H1 (cell line): ENCODE data around the gene CCBE1. TPM values are rescaled to one million over a fixed set of nuclear protein-coding genes. Genes with fewer than 3 reads are reported as not detected.

Source experiments
- CTCF ChIA-PET: fragments of 300-600 bp; sonication (Branson Sonifier 250); formaldehyde crosslinking; loops from one replicate; lab custom pipeline; 2021; ENCODE audit not compliant: partially characterized antibody; lab: Charles Lee
- POLR2A ChIA-PET: fragments of 300-600 bp; sonication (Branson Sonifier 250); formaldehyde crosslinking; loops from one replicate; lab custom pipeline; 2021; ENCODE audit warnings: inconsistent platforms; ENCODE audit not compliant: partially characterized antibody; lab: Charles Lee
- DNase-seq, 2 experiments: peaks; one replicate each; pipeline versions ENCODE4 v3.0.0 to v3.0.0-alpha.2; 2010 to 2022; ENCODE audit warnings: low spot score in 2 of 2, low read depth in 1 of 2, mixed read lengths in 1 of 2
- FAIRE-seq: peaks from 2 replicates; lab custom pipeline; 2011; peaks lifted over from hg19 to GRCh38; lab: Jason Lieb, UNC
- H2AFZ ChIP-seq: 2 replicates; pipeline ENCODE4 v1.8.1; 2012; ENCODE audit warnings: low read length, inconsistent platforms
- H2AK5ac ChIP-seq: 2 replicates; pipeline ENCODE4 v1.6.1; 2013; ENCODE audit warnings: low read depth, low read length
- H2BK120ac ChIP-seq: replicated peaks from 2 replicates; pipeline ENCODE3; 2013; ENCODE audit warnings: low read depth, low read length, inconsistent platforms
- H2BK12ac ChIP-seq: 2 replicates; pipeline ENCODE4 v1.6.1; 2013; ENCODE audit warnings: low read depth, low read length
- H2BK15ac ChIP-seq: 2 replicates; pipeline ENCODE4 v1.6.1; 2013; ENCODE audit warnings: low read length
- H2BK20ac ChIP-seq: 2 replicates; pipeline ENCODE4 v1.6.1; 2013; ENCODE audit warnings: low read length
- H2BK5ac ChIP-seq: 2 replicates; pipeline ENCODE4 v1.6.1; 2013; ENCODE audit warnings: low read depth, low read length
- H3K14ac ChIP-seq: 2 replicates; pipeline ENCODE4 v1.6.1; 2013; ENCODE audit warnings: inconsistent platforms; ENCODE audit not compliant: insufficient read length
- H3K18ac ChIP-seq: 2 replicates; pipeline ENCODE4 v1.6.1; 2013; ENCODE audit warnings: low read length; ENCODE audit errors: extremely low read depth
- H3K23ac ChIP-seq: 2 replicates; pipeline ENCODE4 v1.6.1; 2013; ENCODE audit warnings: inconsistent platforms; ENCODE audit not compliant: insufficient read length
- H3K23me2 ChIP-seq: 2 replicates; pipeline ENCODE4 v1.6.1; 2013; ENCODE audit warnings: low read depth, low read length
- H3K27ac ChIP-seq: 2 replicates; pipeline ENCODE4 v1.6.1; 2011; ENCODE audit warnings: low read depth, low read length, inconsistent platforms
- H3K27me3 ChIP-seq, 4 experiments: replicated peaks in 1 of 4; 1 replicate in 1 of 4; 2 replicates in 3 of 4; pipeline versions ENCODE4 v1.6.1 to v1.8.1; 2011 to 2013; ENCODE audit warnings: low read length in 3 of 4, mild to moderate bottlenecking in 3 of 4, inconsistent platforms in 2 of 4, mixed read lengths in 2 of 4, moderate library complexity in 1 of 4; ENCODE audit not compliant: control insufficient read depth in 3 of 4, insufficient read depth in 3 of 4; ENCODE audit errors: extremely low read depth in 1 of 4
- H3K36me3 ChIP-seq, 4 experiments: 2 replicates each; pipeline versions ENCODE4 v1.6.1 to v1.8.1; 2011 to 2013; ENCODE audit warnings: mild to moderate bottlenecking in 4 of 4, low read length in 3 of 4, moderate library complexity in 2 of 4, control low read depth in 1 of 4, inconsistent platforms in 1 of 4; ENCODE audit not compliant: insufficient read depth in 4 of 4, control insufficient read depth in 2 of 4
- H3K4ac ChIP-seq: replicated peaks from 2 replicates; pipeline ENCODE3; 2013; ENCODE audit warnings: low read length, low read depth, mixed read lengths, inconsistent platforms; ENCODE audit not compliant: insufficient read length
- H3K4me1 ChIP-seq, 4 experiments: replicated peaks in 1 of 4; 1 replicate in 1 of 4; 2 replicates in 3 of 4; pipeline versions ENCODE4 v1.6.1 to v1.8.1; 2011 to 2013; ENCODE audit warnings: low read length in 3 of 4, inconsistent platforms in 2 of 4, mixed read lengths in 1 of 4; ENCODE audit not compliant: insufficient read depth in 4 of 4, control insufficient read depth in 3 of 4
- H3K4me2 ChIP-seq, 2 experiments: 2 replicates each; pipeline versions ENCODE4 v1.6.1 to v1.8.1; 2011 to 2013; ENCODE audit warnings: low read depth in 2 of 2, low read length in 2 of 2, control low read depth in 1 of 2, inconsistent platforms in 1 of 2, mild to moderate bottlenecking in 1 of 2; ENCODE audit not compliant: insufficient read depth in 1 of 2
- H3K4me3 ChIP-seq, 4 experiments: fragments of 200-600, 300-600 bp in 1 of 4; sonication (generic), shearing (Covaris generic), sonication (Bioruptor Twin) in 1 of 4; 2 replicates each; pipeline versions ENCODE4 v1.5.1 to v1.8.1; 2011 to 2016; ENCODE audit warnings: low read length in 4 of 4, low read depth in 3 of 4, control low read depth in 2 of 4, inconsistent platforms in 2 of 4, mild to moderate bottlenecking in 2 of 4, mixed read lengths in 1 of 4, moderate library complexity in 1 of 4; ENCODE audit not compliant: insufficient read depth in 2 of 4; ENCODE audit errors: extremely low read depth in 1 of 4
- H3K56ac ChIP-seq: replicated peaks from 2 replicates; pipeline ENCODE3; 2013; ENCODE audit warnings: low read depth, mild to moderate bottlenecking, mixed read lengths, low read length, inconsistent platforms; ENCODE audit not compliant: insufficient read length
- H3K79me1 ChIP-seq: 2 replicates; pipeline ENCODE4 v1.6.1; 2013; ENCODE audit warnings: low read depth, low read length, control low read depth
- H3K79me2 ChIP-seq, 2 experiments: 2 replicates each; pipeline versions ENCODE4 v1.6.1 to v1.8.1; 2012 to 2013; ENCODE audit warnings: low read length in 2 of 2, mild to moderate bottlenecking in 2 of 2, inconsistent platforms in 1 of 2; ENCODE audit not compliant: insufficient read depth in 2 of 2, control insufficient read depth in 1 of 2
- H3K9ac ChIP-seq, 4 experiments: replicated peaks in 1 of 4; 1 replicate in 1 of 4; 2 replicates in 3 of 4; pipeline versions ENCODE4 v1.6.1 to v1.8.1; 2011 to 2013; ENCODE audit warnings: low read depth in 3 of 4, low read length in 3 of 4, control low read depth in 2 of 4, mild to moderate bottlenecking in 2 of 4, moderate library complexity in 2 of 4, inconsistent platforms in 1 of 4; ENCODE audit errors: extremely low read depth in 1 of 4
- H3K9me3 ChIP-seq, 2 experiments: 2 replicates each; pipeline versions ENCODE4 v1.6.1 to v1.8.1; 2012 to 2013; ENCODE audit warnings: mild to moderate bottlenecking in 2 of 2, moderate library complexity in 2 of 2, control low read depth in 1 of 2, inconsistent platforms in 1 of 2, low read depth in 1 of 2, low read length in 1 of 2, mixed read lengths in 1 of 2; ENCODE audit not compliant: insufficient read depth in 2 of 2
- H4K20me1 ChIP-seq, 2 experiments: replicated peaks in 1 of 2; 2 replicates each; pipeline versions ENCODE3 to v1.8.1; 2011 to 2013; ENCODE audit warnings: inconsistent platforms in 2 of 2, low read length in 2 of 2, mild to moderate bottlenecking in 1 of 2; ENCODE audit not compliant: insufficient read depth in 2 of 2, control insufficient read depth in 1 of 2
- H4K5ac ChIP-seq: 2 replicates; pipeline ENCODE4 v1.6.1; 2013; ENCODE audit warnings: low read length, low read depth, mixed read lengths, inconsistent platforms; ENCODE audit not compliant: insufficient read length
- H4K8ac ChIP-seq: 2 replicates; pipeline ENCODE4 v1.8.0; 2013; ENCODE audit warnings: mild to moderate bottlenecking, moderate library complexity, low read length, inconsistent platforms; ENCODE audit not compliant: insufficient read depth; ENCODE audit errors: extremely low read depth
- H4K91ac ChIP-seq: replicated peaks from 2 replicates; pipeline ENCODE3; 2013; ENCODE audit warnings: low read length, mixed read lengths, inconsistent platforms; ENCODE audit not compliant: insufficient read length
- BACH1 ChIP-seq: IDR thresholded peaks from 2 replicates; pipeline ENCODE4 v1.6.1; 2012; ENCODE audit warnings: low read length, improper control_type of control experiment
- WGBS, 2 experiments: shearing (Covaris generic) in 1 of 2; methylation state at CpG; one replicate each; pipeline versions ENCODE4 v1.1.6 to v1.1.7; 2013 to 2015; ENCODE audit warnings: low lambda C conversion rate in 2 of 2, mixed read lengths in 2 of 2, inconsistent platforms in 1 of 2, low coverage in 1 of 2, missing lambda C conversion rate in 1 of 2; ENCODE audit not compliant: insufficient replicate concordance in 2 of 2, insufficient coverage in 1 of 2, insufficient read length in 1 of 2; ENCODE audit errors: extremely low coverage in 1 of 2, missing lambda C conversion rate in 1 of 2; 5-methylcytosine and 5-hydroxymethylcytosine counted together
- polyA plus RNA-seq, 7 experiments: library from polyadenylated mRNA; depleted of rRNA in 3 of 7; stranded (reverse) in 5 of 7; unstranded in 2 of 7; fragments of >200 nt in 5 of 7; fragments of 200-250 nt in 2 of 7; gene quantifications; 1 replicate in 5 of 7; 2 replicates in 1 of 7; 4 replicates in 1 of 7; pipeline versions ENCODE4 v1.2.1 to v1.2.3, GENCODE V29; 2011 to 2013; ENCODE audit warnings: missing spikeins in 2 of 7, mixed read lengths in 2 of 7
- total RNA-seq: library from RNA; stranded (reverse); fragmentation: NEBNext Ultra II Directional; extraction: Animal tissue kit (Norgen Biotek cat#: 25700); gene quantifications from 2 replicates; pipeline ENCODE4 v1.2.1, GENCODE V29; 2021

CCBE1 gene
- total and polyA plus RNA-seq, 2 of the 8 experiments (the other 6 are each of a cell fraction or from before 2014, with no cell fraction given): 2.1 to 2.6 TPM

- no peak overlapping the region for H2BK20ac ChIP-seq
- H3K27me3 ChIP-seq: no peaks in the 10 kb centered on the region
- no peak overlapping the region for H3K18ac ChIP-seq
- ChIA-PET POLR2A (no interaction called here), CTCF (interaction anchor here (0.8 kb wide), 1 partner anchor 33 kb away, joined by 3 read pairs; no protein-coding TSS in a partner anchor)
- H3K79me1 ChIP-seq: no peaks in the 10 kb centered on the region; the same call in 1 of the 2 replicates
- no peaks in the 10 kb centered on the region; a peak in 1 of 4 replicates for H3K79me2 ChIP-seq
- H4K91ac ChIP-seq: no peak overlapping the region
- H3K27ac ChIP-seq: no peak overlapping the region
- no peak overlapping the region for H4K5ac ChIP-seq
- no peak overlapping the region for H3K4me2 ChIP-seq
- H3K36me3 ChIP-seq: no peaks in the 10 kb centered on the region
- H4K8ac ChIP-seq: no peak overlapping the region
- H3K9me3 ChIP-seq: no peaks in the 10 kb centered on the region
- H3K4me3 ChIP-seq: no peak overlapping the region
- DNase-seq: no peak
- H3K23me2 ChIP-seq: no peaks in the 10 kb centered on the region; the same call in 1 of the 2 replicates
- H2BK5ac ChIP-seq: no peak overlapping the region
- H2AFZ ChIP-seq: no peak overlapping the region
- H3K23ac ChIP-seq: no peak overlapping the region
- no peak overlapping the region for H3K9ac ChIP-seq
- H2BK15ac ChIP-seq: no peak overlapping the region
- H4K20me1 ChIP-seq: no peaks in the 10 kb centered on the region
- H2BK120ac ChIP-seq: no peak overlapping the region
- no peak overlapping the region for H3K14ac ChIP-seq
- H3K4me1 ChIP-seq: no peaks in the 10 kb centered on the region; a peak in 2 of 7 replicates
- H2BK12ac ChIP-seq: no peak overlapping the region
- H3K4ac ChIP-seq: no peak overlapping the region
- no peak for FAIRE-seq
- H2AK5ac ChIP-seq: no peak overlapping the region
- H3K56ac ChIP-seq: no peak overlapping the region
- 91% methylated on average over 3 of the region's 3 CpGs; no CpG with 5 or more reads in 1 of the 2 experiments for WGBS, 2 experiments
- no peak for TF ChIP-seq BACH1
- TF ChIP-seq, all 59 proteins: peak for 0
These were observed 32.9 kb downstream of the CCBE1 start for GRCh38 chr18:59664329-59664728.
